ENCODE results near the gene ADD1.

The ADD1 gene, protein sequence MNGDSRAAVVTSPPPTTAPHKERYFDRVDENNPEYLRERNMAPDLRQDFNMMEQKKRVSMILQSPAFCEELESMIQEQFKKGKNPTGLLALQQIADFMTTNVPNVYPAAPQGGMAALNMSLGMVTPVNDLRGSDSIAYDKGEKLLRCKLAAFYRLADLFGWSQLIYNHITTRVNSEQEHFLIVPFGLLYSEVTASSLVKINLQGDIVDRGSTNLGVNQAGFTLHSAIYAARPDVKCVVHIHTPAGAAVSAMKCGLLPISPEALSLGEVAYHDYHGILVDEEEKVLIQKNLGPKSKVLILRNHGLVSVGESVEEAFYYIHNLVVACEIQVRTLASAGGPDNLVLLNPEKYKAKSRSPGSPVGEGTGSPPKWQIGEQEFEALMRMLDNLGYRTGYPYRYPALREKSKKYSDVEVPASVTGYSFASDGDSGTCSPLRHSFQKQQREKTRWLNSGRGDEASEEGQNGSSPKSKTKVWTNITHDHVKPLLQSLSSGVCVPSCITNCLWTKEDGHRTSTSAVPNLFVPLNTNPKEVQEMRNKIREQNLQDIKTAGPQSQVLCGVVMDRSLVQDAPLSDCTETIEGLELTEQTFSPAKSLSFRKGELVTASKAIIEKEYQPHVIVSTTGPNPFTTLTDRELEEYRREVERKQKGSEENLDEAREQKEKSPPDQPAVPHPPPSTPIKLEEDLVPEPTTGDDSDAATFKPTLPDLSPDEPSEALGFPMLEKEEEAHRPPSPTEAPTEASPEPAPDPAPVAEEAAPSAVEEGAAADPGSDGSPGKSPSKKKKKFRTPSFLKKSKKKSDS

DNA sequence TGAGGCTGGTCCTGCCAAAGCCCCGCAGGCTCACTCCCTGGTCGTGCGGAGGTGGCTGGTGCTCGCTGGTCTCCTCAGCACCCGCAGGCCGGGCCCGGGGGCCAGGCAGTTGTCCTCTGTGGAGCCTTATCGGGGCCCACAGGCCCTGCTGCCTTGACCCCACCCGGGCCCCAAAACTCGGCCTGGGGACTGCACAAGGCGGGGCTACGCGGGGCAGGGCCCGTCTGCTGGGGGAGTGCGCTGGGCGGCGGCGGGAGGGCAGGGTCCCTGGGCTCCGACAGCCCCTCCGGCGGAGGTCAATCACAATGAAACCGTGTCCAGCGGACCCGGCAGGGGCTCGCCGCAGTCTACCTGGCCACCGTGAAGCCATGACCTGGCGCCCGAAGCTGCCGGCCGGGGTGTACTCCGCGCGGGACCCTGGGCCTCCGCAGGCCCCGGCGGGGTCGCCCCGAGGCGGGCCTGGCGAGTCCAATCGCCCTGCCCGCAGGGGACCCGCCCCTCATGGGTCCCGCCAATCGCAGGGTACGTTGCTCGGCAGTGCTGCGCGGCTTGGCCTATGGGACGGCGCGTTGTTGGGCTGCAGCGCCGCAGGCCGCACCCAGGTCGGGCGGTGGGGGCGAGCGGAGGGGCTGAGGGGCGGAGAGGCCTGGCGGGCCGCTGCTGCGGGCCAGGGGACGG, at the start of gene ADD1:
ADD1 (plus strand) TSS at position 582 of the 678 bp plus-strand sequence. CDS start 32,072 bp downstream, outside the sequence.
- peak; percentile 94 for DNase-seq (ENCODE audit: low spot score)

DNA sequence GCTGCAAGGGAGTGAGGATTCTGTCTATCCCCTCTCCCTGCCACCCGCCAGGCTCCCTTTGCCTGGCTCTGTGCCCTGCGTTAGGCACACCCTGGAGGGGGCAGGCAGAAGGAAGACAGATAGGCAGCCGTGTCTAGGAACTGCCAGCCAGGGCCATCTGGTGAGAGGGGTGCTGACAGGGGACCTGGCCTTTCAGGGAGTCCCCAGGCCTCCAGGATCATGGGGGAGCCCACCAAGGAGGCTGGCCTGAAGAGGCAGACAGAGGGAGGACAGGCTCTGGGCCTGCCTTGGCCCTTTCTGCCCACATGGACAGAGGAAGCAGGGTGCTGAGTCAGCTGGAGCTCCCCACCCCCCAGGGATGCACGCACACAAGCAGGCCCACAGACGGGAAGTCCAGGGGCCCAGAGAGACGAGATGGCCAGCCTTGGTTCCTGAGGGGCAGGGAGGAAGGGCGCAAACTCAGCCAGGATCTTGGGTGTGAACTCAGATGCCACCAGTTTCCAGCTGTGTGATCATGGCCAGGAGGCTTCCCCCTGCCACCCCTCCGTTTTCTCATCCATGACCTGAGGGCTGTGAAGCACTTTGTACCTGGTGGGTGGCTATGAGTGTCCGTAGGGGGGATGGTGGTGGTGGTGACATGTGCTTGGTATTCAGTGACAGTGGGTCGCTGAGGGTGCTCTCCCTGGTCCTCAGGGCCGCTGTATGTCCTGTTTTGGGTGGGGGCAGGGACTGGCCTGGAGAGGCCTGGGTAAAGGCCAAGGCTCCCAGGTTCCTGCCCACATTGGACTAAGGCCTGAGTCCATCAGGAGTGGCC, 49.0 kb upstream of the ADD1 start:
- peak; percentile 84 for DNase-seq (ENCODE audit: low spot score)

DNA sequence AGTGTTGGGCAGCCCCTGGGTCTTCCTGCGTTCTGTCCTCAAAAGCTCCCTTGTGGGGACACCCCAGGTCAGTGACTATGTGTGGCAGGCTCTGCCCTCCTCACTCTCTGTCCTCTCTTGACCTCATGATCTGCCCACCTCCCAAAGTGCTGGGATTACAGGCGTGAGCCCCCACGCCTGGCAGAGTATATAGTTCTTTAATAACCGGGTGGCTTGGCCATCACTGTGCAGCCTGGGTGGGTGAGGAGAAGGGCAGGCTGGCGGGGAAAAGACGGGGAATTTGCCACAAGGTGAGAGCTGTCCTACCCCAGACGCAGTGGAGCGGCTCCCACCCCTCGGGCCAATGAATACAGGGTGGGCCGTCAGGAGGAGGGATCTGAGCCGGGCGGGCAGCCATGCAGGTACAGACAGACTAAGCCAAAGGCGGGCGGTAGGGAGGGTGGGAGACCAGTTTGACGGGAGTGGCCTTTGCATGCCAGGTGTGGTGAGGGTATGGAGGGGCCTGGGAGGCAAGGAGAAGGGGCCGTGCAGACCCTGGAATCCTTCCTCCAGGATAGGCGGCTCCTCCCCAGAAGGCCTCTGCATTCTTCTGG, 48.2 kb upstream of the ADD1 start:
- DNase-seq (ENCODE audit: low spot score), result peak; percentile 42

DNA sequence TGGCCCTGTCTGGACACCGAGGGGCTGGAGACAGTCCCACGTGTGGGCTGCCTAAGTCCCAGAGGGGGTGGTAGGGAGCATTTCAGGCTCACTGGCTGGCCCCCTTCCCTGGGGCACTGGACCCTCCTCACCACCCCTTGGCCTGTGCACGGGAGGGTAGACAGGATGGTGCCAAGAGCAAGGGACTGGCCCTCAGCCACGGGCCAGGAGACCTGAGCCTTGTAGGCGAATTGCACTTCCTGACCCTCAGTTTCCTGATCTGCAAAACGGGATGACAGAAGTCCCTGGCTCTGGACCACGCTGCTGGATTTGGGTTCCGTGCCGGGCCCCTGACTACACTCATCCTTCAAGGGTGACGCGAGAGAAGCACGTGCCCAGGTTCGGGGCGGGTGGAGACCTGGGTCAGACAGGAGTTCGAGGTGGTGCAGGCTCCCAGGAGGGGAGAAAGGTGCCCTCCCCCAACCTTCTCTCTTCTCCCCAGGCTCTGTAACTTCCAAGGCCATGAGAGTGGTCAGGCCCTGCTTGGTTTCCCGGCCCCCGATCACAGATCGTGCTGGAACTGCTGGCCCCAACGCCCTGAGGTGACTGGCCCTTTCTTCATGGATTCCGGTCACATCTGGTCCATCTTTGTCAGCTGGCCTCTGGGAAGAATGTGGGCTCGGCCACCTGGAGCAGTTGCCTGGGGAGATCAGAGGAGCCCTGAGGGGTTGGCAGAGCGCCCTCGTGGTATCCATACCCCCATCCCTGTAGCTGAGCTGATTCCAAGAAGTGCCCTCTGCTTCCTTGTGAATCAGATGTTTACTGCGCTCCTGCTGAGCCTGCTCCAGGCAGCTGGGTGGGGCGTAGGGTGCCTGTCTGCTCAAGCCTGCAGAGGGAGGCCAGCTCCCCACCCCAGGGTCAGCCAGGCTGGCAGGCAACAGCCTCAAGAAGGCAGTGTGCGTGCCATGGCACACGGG, 47.5 kb upstream of the ADD1 start:
- peak; percentile 97 for DNase-seq (ENCODE audit: low spot score)

DNA sequence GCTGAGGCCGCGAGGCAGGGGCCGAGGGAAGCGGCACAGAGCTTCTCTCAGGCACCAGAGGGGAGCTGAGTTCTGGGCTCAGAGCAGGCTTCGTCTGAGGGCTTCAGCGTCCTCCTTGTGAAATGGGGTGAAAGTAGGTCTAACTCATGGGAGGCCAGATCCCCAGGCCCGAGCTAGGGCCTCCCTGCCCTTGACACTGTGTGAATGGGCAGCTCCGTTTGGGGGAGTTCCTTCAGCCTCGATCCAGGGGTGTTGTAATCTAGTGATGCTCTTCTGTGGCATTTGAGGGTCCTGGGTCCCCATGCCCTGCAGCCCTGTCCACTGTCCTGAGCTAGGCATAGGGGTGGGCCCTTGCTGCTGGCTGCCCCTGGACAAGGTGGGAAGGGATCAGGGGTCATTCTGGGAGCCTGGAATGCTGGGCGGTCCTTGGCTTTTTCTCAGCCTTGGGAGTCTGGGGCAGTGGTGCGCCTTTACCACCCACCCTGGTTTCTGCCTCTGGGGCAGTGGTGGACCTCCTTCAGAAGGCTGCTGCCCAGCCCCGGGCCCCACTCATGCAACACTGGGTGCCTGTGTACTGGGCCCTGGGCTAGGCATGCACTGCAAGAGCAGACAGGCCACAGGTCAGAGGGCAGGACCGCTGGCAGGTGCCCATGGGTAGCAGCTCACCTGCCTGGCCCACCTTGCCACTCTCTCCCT, 46.6 kb upstream of the ADD1 start:
- DNase-seq (ENCODE audit: low spot score), result no peak

DNA sequence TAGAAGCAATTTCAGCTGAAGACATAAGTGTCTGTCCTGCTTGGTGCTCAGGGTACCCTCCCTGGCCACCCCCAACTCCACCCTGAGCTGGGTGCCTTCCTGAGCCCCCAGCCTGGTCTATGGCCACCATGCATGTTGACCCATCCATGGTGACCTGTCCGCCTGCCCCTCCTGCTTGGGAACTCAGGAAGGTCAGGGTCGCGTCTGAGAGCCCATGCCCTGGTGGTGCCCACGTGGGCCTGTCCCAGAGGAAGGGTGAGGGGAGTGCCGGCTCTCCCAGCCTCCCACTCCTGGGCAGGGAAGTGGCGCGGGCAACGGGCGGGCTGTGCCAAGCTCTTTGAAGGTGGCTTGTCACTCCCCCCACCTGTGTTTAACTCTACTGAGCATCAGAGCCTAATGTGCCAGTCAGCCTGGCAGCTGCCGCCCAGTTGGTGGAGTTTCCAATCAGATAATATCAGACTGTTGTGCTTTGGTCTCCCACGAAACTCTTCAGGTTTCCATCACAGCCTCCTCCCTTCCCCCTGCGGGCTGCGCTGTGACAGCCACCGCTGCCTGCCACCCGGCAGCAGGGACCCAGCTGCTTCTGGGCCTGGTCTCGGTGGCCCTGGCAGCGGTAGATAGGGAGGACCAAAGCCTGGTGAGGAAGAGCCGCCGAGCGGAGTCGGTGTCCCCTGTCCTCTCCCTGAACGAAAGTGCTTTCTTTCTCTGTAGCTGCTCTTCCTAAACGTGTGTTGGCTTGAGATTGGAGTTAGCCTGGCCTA, 45.9 kb upstream of the ADD1 start:
- no peak for DNase-seq (ENCODE audit: low spot score)

DNA sequence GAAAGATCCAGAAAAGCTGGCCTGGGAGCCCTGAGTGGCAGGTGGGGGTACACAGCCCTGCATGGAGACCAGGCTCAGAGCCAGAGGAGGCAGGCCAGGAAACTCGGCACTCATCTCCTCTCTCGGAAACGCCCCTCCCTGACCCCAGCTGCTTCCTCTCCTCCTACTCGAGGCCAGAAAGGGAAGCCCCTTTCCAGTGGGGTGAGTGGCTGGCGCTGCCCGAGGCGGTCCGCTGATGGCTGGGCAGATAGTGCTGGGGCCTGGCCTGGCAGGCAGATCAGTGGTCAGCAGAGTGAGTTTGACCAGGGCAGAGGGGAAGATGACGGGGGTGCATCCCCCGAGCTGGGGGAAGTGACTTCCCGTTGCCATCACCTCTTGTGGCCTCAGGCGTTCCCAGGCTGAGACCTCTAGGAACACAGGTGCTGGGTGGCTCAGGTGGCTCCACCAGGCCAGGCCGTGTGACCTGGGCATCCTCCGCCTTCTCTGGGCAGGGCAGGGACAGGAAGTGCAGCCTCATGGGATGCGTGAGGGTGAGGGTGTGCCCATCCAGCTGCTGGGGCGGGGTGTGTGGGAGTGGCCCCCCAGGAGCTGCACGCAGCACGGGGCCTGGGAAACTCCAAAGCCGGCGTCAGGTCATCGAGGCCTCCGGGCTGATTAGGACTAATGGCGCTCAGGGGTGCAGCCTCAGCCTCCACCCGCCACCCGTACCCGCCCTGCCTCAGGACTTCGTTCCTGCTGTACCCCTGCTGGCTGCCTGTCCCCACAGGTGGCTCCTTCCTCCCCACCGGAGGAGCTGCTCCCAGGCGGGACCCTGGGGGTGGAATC, 45.0 kb upstream of the ADD1 start:
- DNase-seq (ENCODE audit: low spot score), result peak; percentile 49

DNA sequence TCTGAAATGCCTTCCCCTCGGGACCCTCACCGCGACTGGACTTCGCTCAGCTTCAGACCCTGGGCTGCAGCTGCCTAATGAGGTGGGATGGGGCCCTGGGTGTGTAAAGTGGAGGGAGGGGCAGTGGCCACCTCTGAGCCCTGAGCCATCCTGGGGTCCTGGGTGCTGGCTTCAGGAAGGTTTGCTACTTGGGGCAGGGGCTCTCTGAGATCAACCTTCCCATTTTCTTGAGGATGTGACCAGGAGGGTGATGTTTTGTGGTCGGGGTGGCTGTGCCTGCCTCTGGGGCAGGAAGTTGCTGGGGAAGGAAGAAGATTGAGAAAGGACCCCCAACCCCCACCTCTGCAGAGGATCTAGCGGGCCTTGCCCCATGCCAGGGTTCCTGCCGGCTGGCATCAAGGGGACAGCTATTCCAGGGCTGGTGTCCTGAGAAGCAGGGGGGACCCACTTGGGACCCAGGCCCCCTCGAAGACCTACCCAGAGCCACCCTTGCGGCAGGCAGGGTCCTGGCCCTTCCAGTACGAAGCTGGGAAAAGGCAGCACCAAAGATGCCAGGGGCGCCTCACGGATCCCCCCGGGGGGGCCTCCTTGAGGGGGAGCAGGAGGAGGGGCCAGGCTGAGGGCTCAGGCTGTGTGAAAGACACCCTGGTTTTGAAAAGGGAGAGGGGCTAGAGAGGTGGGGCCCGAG, 44.3 kb upstream of the ADD1 start:
- no peak for DNase-seq (ENCODE audit: low spot score)

DNA sequence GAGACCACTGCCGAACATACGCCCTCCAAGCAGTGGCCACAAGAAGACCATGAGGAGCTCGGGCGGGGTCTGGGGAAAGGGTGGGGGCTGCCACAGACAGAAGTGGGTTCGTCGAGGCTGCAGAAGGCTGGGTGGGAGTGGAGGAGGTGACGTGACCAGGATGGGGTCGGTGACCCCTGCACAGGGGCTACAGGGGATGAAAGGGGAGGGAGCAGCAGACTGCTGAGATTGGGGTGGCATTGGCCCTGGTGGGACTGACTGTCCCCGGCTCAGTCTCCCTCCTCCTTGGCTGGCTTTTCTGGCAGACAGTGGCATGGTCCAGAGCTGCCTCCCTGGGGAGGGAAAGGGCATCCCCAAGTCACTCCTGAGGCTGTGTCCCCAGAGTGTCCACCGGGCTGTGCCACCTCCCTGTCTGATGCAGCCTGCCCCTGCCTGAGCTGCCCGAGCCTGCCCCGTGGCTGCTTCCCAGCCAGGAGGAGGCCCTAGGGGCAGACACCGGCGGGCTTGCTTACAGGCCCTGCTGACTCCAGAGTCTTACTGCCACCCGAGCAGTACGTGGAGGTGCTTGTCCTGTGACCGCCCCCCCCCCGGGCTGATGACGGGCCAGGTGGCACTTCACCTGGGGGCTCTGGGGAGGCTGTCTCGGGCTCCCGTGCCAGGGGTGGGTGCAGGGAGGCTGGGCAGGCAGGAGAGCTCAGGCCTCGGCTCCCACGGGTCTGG, 43.5 kb upstream of the ADD1 start:
- DNase-seq (ENCODE audit: low spot score), result no peak

DNA sequence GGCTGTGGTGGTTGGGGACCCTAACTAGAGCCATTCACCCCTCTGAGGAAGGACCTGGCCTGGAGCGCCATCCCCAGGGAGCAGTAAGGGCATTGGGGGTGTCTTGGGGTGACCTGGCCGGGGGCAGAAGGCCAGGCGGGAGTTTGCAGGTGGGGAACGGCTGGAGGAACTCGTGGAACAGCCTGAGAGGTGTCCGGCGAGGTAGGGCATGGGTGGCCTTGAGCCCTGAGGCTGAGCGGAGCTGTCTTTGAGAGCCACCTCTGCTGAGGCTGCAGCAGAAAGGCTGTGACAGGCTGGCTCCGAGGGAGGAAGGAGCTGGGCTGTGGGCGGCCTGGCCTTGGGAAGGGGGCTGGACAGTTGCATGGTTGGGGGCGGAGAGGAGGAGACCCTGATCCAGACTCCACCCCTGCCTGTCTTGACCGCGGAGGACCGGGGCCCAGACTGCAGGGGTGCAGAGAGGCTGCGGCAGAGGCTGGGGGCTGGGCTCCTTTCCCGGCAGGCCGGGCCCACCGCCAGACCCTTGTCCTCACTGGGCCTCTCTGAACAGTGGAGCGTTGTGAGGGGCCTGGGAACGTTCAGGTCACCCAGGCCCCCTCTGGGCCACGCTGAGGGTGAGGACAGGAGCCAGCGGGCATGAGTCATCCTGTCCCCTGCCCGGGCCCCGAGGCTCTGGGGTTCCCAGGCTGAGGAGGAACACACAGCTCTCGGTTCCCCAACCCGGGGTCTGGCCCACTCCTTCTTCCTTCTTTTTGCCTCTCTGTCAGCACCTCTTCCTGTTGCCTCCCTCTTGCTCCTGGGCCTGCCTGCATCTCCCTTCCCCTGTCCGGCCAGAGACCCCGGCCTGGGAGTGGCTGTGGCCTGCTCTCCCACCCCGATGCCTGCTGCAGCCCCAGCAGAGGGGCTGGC, 42.7 kb upstream of the ADD1 start:
- no peak for DNase-seq (ENCODE audit: low spot score)

DNA sequence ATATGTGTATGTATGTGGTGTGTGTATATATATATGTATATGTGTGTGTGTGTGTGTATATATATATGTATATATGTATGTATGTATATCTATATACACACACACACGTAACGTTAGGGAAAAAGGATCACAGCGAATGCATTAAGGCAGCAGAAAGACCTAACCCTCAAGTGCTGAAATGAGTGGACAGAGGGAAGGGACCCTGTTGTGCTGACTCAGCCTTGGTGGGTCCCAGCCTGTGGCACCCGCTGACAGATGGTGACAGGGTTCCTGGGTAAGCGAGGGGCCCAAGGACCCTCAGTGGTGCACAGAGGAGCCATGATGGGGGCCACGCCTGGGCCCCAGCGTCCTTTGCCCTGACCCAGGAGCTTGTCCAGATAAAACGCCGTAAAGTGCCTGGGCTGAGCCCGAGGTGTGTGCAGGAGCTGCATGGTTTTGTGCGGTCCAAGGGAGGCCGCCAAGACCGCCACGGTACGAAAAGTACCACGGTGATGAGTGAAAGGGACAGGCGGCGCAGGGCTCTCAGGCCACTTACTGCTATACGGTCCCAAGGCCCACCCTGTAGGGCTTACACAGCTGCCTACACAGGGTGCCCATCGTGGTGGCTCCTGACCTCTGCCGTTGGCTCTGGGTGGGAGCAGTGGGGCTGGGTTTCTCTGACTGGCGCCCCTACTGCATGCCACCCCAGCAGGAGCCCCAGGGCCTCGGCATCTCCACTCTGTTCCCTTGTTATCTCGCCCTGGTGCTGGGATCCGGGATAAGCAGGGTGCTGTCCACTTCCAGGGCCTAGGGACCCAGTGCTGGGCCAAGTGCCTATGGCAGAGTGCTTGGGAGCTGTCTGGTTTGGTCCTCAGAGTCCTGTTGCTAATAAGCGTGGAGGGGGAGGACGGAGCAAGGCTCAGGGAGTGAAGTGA, 40.8 kb upstream of the ADD1 start:
- no peak for DNase-seq (ENCODE audit: low spot score)

DNA sequence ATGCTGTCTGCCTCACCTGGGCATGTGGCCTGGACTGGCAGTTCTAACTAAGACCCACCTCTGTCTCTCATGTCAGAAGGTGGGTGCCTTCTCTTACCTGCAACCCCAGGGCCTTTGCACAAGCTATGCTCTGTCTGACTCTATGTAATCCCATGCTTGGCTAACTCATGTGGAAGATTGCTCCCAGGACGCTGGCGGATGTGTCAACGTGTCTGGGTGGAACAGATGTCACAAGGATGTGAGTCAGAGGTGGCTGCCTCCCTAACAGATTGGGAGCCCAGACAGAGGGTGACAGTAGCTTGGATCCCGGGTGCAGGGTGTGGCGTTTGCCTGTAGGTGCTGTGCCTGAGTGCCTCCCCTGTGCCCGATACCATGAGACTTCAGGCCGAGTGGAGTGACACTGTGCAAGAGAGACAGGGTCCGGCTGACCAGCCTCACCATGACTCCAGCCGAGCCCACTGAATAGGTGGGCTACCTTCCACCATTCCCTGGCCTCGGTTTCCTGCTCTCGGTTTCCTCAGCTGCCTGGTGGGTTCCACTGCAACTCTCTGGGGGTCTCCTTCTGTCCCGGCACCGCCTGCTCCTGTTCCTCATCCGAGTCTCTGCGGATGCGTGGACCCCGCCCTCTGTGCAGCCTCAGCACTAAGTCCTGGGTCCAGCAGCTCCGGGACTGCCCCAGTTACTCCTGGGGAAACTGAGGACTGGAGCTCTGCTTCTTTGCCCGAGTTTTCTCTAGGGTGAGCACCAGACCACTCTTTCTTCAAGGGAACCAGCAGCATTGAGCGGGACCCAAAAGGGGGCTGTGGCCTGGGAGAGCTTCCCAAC, 39.8 kb upstream of the ADD1 start:
- peak; percentile 79 for DNase-seq (ENCODE audit: low spot score)

DNA sequence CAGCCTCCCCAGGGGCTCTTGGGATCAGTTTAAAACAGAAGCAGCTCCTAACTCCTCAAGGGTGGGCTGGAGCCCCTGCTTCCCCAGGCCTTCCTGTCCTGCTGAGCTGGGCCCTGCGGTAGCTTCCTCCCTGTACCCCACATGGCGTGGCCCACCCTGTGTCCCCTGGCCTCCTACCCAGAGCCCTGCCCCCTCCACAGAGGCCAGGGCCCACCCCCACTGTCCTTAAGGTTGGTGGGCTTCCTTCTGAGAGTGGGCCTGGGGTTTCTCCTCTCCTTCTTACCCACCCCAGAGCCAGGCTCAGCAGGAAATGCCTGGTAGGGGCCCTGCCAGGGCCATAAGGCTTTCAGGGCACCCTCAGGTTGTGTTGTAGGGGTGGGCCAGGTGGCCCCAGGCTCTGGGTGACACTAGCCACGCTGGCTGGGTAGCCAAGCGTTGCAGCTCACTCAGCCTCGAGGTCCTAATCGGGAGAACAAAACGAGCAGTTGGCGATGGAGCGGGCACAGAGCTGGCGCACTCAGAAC, 39.1 kb upstream of the ADD1 start:
- no peak for DNase-seq (ENCODE audit: low spot score)

Measured in kidney tubule cell (primary cell).